LNCAP (cell line): ENCODE results near the gene ACAN.

ENCODE experiments used
- CTCF ChIP-seq: fragments of 450-650 bp; IDR thresholded peaks from 2 replicates; pipeline ENCODE4 v1.5.1; 2017; ENCODE audit warnings: mild to moderate bottlenecking

Gene ACAN

DNA sequence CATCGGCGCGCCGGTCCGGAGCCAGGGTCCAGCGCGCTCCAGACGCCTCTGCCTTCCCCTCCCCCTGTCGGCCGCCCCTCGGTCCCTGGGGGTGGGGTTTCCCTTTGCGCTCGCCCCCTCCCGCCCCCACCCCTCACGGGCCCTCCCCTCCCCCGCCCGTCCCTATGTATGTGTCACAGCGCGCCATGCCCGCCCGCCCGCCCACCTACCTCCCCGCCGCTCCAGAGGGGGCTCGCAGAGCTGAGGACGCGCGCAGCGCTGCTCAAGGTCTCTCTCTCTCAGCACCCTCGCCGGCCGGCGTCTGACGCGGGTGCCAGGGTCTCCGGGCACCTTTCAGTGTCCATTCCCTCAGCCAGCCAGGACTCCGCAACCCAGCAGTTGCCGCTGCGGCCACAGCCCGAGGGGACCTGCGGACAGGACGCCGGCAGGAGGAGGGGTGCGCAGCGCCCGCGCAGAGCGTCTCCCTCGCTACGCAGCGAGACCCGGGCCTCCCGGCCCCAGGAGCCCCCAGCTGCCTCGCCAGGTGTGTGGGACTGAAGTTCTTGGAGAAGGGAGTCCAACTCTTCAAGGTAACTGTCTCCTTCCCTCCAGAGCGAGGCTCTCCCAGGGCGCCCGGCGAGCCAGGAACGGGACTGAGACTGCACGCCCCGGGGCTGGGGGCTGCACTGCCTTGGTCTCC is at the start of gene ACAN:
Gene ACAN, plus strand, starts transcription at position 196 of the 679 bp plus-strand sequence. CDS start 32,771 bp downstream, outside the sequence.
- no peak for TF ChIP-seq CTCF

- no peak for TF ChIP-seq CTCF
These were observed 46.7 kb upstream of the ACAN start for GRCh38 chr15:88756521-88756920.

GRCh38 chr15:88756921-88757320 is 46.3 kb upstream of the ACAN start:
- no peak for TF ChIP-seq CTCF

- no peak for TF ChIP-seq CTCF
These were observed 43.4 kb upstream of the ACAN start for GRCh38 chr15:88759872-88760271.

DNA sequence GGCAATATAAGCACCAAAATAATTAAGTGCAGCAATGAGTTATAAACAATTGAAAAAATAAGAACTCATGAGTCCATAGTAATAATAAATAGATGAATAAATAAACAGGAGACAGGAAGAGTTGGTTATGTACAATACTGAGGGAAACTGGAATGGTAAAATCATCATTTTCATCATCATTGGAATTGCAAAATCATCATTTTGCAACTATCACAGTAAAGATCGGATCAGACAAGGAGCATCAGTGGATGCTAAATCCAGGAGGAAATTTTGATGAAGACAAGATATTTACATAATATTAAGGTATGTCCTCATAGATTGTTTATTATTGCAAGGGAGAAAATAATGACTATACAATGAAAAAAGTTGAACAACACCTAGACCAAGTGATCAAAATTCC is 38.8 kb upstream of the ACAN start:
- TF ChIP-seq CTCF: no peak

DNA sequence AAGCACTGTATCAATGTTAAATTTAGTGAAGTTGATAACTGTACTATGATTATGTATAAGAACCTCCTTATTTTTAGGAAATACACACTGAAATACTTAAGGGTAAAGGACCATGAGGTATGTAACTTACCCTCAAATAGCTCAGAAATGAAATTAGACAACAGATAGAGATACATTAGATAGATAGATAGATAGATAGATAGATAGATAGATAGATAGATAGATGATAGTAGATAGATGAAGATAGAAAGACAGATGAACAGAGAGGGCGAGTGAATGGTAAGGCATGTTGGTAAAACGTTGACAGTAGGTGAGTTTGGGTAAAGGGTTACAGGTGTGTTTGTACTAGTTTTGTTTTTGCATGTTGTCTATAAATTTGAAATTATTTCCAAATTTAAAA is 38.0 kb upstream of the ACAN start:
- TF ChIP-seq CTCF: no peak

DNA sequence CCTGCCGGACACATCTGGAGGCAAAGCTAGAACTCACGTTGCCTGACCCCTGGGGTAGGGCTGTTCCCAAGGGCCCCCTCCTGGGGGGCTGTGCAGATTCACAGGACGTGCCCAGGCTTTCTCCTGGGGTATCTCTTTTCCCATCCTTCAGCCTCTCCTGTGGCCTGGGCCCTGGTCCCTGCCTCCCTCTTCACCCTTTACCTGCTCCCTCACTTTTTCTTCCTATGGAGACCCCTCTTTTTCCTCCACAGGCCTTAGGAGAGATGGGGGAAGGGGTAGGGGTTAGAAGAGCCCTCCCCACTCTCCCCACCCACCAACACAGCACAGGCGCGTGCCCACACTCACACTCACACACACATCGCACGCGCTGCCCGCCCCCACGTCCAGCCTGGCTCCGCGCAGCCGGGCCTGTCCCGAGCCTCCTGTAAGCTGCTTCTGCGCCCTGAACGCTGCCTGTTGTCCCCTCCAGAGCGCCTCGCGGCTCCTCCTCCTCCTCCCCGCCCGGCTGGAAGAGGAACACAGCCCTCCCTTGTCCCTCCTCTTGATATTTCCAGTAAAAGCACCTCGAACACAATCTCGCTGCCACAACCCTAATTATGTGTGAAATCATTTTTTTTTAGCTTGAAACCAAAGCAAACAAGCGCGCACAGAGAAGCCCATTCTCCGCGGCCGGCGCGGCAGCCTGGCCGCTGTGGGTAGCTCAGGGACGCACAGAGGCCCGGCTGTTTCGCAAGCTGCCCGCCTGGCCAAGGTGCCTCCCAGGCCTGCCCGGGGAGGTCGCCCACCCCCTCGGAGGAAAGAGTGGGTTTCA is 33.9 kb upstream of the ACAN start:
- TF ChIP-seq CTCF: no peak
